Liver (tissue), 9 donors: ENCODE results near the gene PKP3. TPM values are rescaled to one million over a fixed set of nuclear protein-coding genes. Genes with fewer than 3 reads are reported as not detected.

Source experiments
- DNase-seq: peaks from one replicate; pipeline ENCODE4 v3.0.0-alpha.2; 2017; ENCODE audit warnings: low spot score
- H3K27ac ChIP-seq, 2 donors: one replicate each; pipeline ENCODE4 v1.7.0; 2013; ENCODE audit warnings: inconsistent platforms in 2 of 2, low read length in 2 of 2, control low read depth in 1 of 2, low read depth in 1 of 2, mild to moderate bottlenecking in 1 of 2
- H3K27me3 ChIP-seq, 4 donors: one replicate each; pipeline versions ENCODE4 v1.6.1 to v1.7.0; 2013; ENCODE audit warnings: low read length in 3 of 4, inconsistent platforms in 1 of 4, mild to moderate bottlenecking in 1 of 4, moderate library complexity in 1 of 4; ENCODE audit not compliant: control insufficient read depth in 4 of 4, insufficient read depth in 4 of 4
- H3K36me3 ChIP-seq, 4 donors: one replicate each; pipeline versions ENCODE4 v1.6.1 to v1.7.0; 2013; ENCODE audit warnings: low read length in 3 of 4, mild to moderate bottlenecking in 3 of 4, low read depth in 1 of 4, moderate library complexity in 1 of 4; ENCODE audit not compliant: control insufficient read depth in 4 of 4, insufficient read depth in 3 of 4
- H3K4me1 ChIP-seq, 4 donors: one replicate each; pipeline versions ENCODE4 v1.6.1 to v1.7.0; 2013; ENCODE audit warnings: low read length in 3 of 4, mild to moderate bottlenecking in 3 of 4, moderate library complexity in 1 of 4; ENCODE audit not compliant: control insufficient read depth in 4 of 4, insufficient read depth in 4 of 4
- H3K4me3 ChIP-seq, 3 donors: one replicate each; pipeline versions ENCODE4 v1.6.1 to v1.7.0; 2013; ENCODE audit warnings: low read length in 3 of 3, control low read depth in 1 of 3, low read depth in 1 of 3, mild to moderate bottlenecking in 1 of 3
- H3K9ac ChIP-seq, 2 donors: one replicate each; pipeline ENCODE4 v1.7.0; 2013; ENCODE audit warnings: low read length in 2 of 2, mild to moderate bottlenecking in 2 of 2, moderate library complexity in 2 of 2, control low read depth in 1 of 2, low read depth in 1 of 2
- H3K9me3 ChIP-seq, 4 donors: one replicate each; pipeline versions ENCODE4 v1.6.1 to v1.7.0; 2013; ENCODE audit warnings: low read length in 3 of 4; ENCODE audit not compliant: control insufficient read depth in 4 of 4
- CTCF ChIP-seq: fragments of 150-350 bp; IDR thresholded peaks from 2 replicates; pipeline ENCODE4 v1.5.1; 2017; ENCODE audit warnings: improper control_type of control experiment, low read depth, low read length; ENCODE audit not compliant: missing input control
- EGR1 ChIP-seq, 2 donors: IDR thresholded peaks; 2 replicates each; pipeline ENCODE4 v1.6.1; 2016 to 2018; ENCODE audit warnings: antibody characterized with exemption in 2 of 2, low read depth in 2 of 2
- FOXA1 ChIP-seq: IDR thresholded peaks from 2 replicates; pipeline ENCODE4 v1.6.1; 2016; ENCODE audit warnings: antibody characterized with exemption
- FOXA2 ChIP-seq: IDR thresholded peaks from 2 replicates; pipeline ENCODE4 v1.6.1; 2016; ENCODE audit warnings: antibody characterized with exemption
- GABPA ChIP-seq, 2 donors: IDR thresholded peaks in 1 of 2; conservative IDR thresholded peaks in 1 of 2; 2 replicates each; pipeline ENCODE4 v1.6.1; 2016; ENCODE audit warnings: antibody characterized with exemption in 2 of 2, mild to moderate bottlenecking in 1 of 2, moderate library complexity in 1 of 2
- HNF4A ChIP-seq, 2 donors: conservative IDR thresholded peaks; 2 replicates each; pipeline ENCODE4 v1.6.1; 2016; ENCODE audit warnings: antibody characterized with exemption in 2 of 2, mild to moderate bottlenecking in 2 of 2
- HNF4G ChIP-seq: IDR thresholded peaks from 2 replicates; pipeline ENCODE4 v1.6.1; 2016; ENCODE audit warnings: antibody characterized with exemption
- JUND ChIP-seq, 2 donors: IDR thresholded peaks; 2 replicates each; pipeline ENCODE4 v1.6.1; 2016; ENCODE audit warnings: antibody characterized with exemption in 2 of 2
- MAX ChIP-seq: IDR thresholded peaks from 2 replicates; pipeline ENCODE4 v1.6.1; 2016; ENCODE audit warnings: antibody characterized with exemption
- NR2F2 ChIP-seq: IDR thresholded peaks from 2 replicates; pipeline ENCODE4 v1.6.1; 2016; ENCODE audit warnings: antibody characterized with exemption
- RAD21 ChIP-seq, 2 donors: IDR thresholded peaks; 2 replicates each; pipeline ENCODE4 v1.6.1; 2016; ENCODE audit warnings: antibody characterized with exemption in 2 of 2, mild to moderate bottlenecking in 2 of 2
- RXRA ChIP-seq, 2 donors: IDR thresholded peaks; 2 replicates each; pipeline ENCODE4 v1.6.1; 2017 to 2018; ENCODE audit warnings: antibody characterized with exemption in 2 of 2, mild to moderate bottlenecking in 1 of 2
- TAF1 ChIP-seq: conservative IDR thresholded peaks from 2 replicates; pipeline ENCODE4 v1.6.1; 2016; ENCODE audit warnings: antibody characterized with exemption, mild to moderate bottlenecking
- ZBTB33 ChIP-seq: IDR thresholded peaks from 2 replicates; pipeline ENCODE4 v1.6.1; 2016; ENCODE audit warnings: antibody characterized with exemption
- WGBS: extraction: QIAGEN DNeasy Blood & Tissue Kit; methylation state at CpG from one replicate; pipeline ENCODE4 v1.1.7; 2013; 5-methylcytosine and 5-hydroxymethylcytosine counted together
- polyA plus RNA-seq, 2 donors: library from polyadenylated mRNA; stranded (reverse) in 1 of 2; unstranded in 1 of 2; fragments of 200-250 nt in 1 of 2; fragments of >200 nt in 1 of 2; fragmentation: Nextera tagmentation in 1 of 2; extraction: Ambion mirVana in 1 of 2; gene quantifications; one replicate each; pipeline versions ENCODE4 v1.2.1 to v1.2.3, GENCODE V29; 2013 to 2015
- total RNA-seq, 2 donors: library from RNA; depleted of rRNA; stranded (reverse); fragments of >200 nt; gene quantifications; one replicate each; pipeline ENCODE4 v1.2.3, GENCODE V29; 2014
- donor health status: healthy.
- donor health status: healthy.
- donor health status: healthy.
- donor health status: healthy.
- donor health status: healthy.

The PKP3 gene
- total and polyA plus RNA-seq, 4 donors: 0.08 to 0.37 (median 0.25) TPM; not detected in 1

GRCh38 chr11:429391-429790, 35.4 kb downstream of the PKP3 start:
- Histone ChIP-seq H3K27me3 (peaks cover 0 to under 1% (median 0%) of the 10 kb centered on the region in 4 donors), H3K27ac (no peak overlapping the region), H3K4me3 (no peak overlapping the region), H3K9ac (no peak overlapping the region), H3K36me3 (no peaks in the 10 kb centered on the region), H3K9me3 (no peaks in the 10 kb centered on the region), H3K4me1 (no peaks in the 10 kb centered on the region)
- DNase-seq: no peak
- TF ChIP-seq ZBTB33 (no peak), TAF1 (no peak)
- 91% methylated on average over 27 of the region's 27 CpGs for WGBS

- DNase-seq: no peak
- Histone ChIP-seq H3K9ac (no peak overlapping the region), H3K4me3 (no peak overlapping the region), H3K36me3 (no peaks in the 10 kb centered on the region), H3K27me3 (no peaks in the 10 kb centered on the region), H3K4me1 (no peaks in the 10 kb centered on the region), H3K27ac (no peak overlapping the region), H3K9me3 (no peaks in the 10 kb centered on the region)
- WGBS: 71% methylated on average over 25 of the region's 25 CpGs
- TF ChIP-seq RAD21 (IDR thresholded peaks at IDR 0.05) (no peak), TAF1 (no peak)
Measured at GRCh38 chr11:429931-430456, 36.0 kb downstream of the PKP3 start.

GRCh38 chr11:431921-432320, 37.9 kb downstream of the PKP3 start:
- no peaks in the 10 kb centered on the region for H3K36me3 ChIP-seq
- H3K9ac ChIP-seq: no peak overlapping the region
- DNase-seq: no peak
- no peaks in the 10 kb centered on the region for H3K4me1 ChIP-seq
- 95% methylated on average over 13 of the region's 13 CpGs for WGBS
- H3K9me3 ChIP-seq: no peaks in the 10 kb centered on the region
- no peak overlapping the region for H3K27ac ChIP-seq
- no peaks in the 10 kb centered on the region for H3K27me3 ChIP-seq
- no peak for TF ChIP-seq RXRA (IDR thresholded peaks at IDR 0.05)
- no peak for TF ChIP-seq ZBTB33
- no peak for TF ChIP-seq HNF4G
- no peak for TF ChIP-seq FOXA2
- TF ChIP-seq NR2F2: no peak
- no peak for TF ChIP-seq FOXA1
- no peak for TF ChIP-seq GABPA (IDR thresholded peaks at IDR 0.05 in 1 of 2, conservative IDR thresholded peaks at IDR 0.05 in 1 of 2)
- H3K4me3 ChIP-seq: no peak overlapping the region

- no peaks in the 10 kb centered on the region for H3K27me3 ChIP-seq
- no peaks in the 10 kb centered on the region for H3K36me3 ChIP-seq
- 96% methylated on average over 20 of the region's 20 CpGs for WGBS
- no peak overlapping the region for H3K9ac ChIP-seq
- H3K27ac ChIP-seq: no peak overlapping the region
- no peak overlapping the region for H3K4me3 ChIP-seq
- DNase-seq: no peak
- H3K9me3 ChIP-seq: no peaks in the 10 kb centered on the region
- H3K4me1 ChIP-seq: no peaks in the 10 kb centered on the region
- no peak for TF ChIP-seq HNF4A (conservative IDR thresholded peaks at IDR 0.05)
- no peak for TF ChIP-seq RXRA (IDR thresholded peaks at IDR 0.05)
- TF ChIP-seq JUND (IDR thresholded peaks at IDR 0.05): no peak
- no peak for TF ChIP-seq EGR1 (IDR thresholded peaks at IDR 0.05; ENCODE audit: low read depth in 2 of 2)
- no peak for TF ChIP-seq HNF4G
- no peak for TF ChIP-seq MAX
- no peak for TF ChIP-seq FOXA1
- TF ChIP-seq ZBTB33: no peak
- TF ChIP-seq TAF1: no peak
- TF ChIP-seq RAD21 (IDR thresholded peaks at IDR 0.05): no peak
- TF ChIP-seq CTCF: no peak
Measured at GRCh38 chr11:432501-433100, 38.6 kb downstream of the PKP3 start.
